HepG2 (cell line): ENCODE data around the gene EMC9. TPM values are rescaled to one million over a fixed set of nuclear protein-coding genes. Genes with fewer than 3 reads are reported as not detected.
A peak's percentile ranks its signal among the peaks of the same experiment; 100 is the strongest.

Source experiments
- ESRRA ChIP-seq: sonication (generic); formaldehyde crosslinking; IDR thresholded peaks from 2 replicates; pipeline ENCODE4 v1.5.1; 2020; ENCODE audit warnings: mild to moderate bottlenecking, low read depth, missing genetic modification reagents
- HES4 ChIP-seq: sonication (generic); formaldehyde crosslinking; IDR thresholded peaks from 2 replicates; pipeline ENCODE4 v1.9.0; 2021; ENCODE audit warnings: mild to moderate bottlenecking, missing genetic modification reagents, borderline replicate concordance
- IRF9 ChIP-seq: sonication (generic); formaldehyde crosslinking; IDR thresholded peaks from 2 replicates; pipeline ENCODE4 v1.8.0; 2022; ENCODE audit warnings: missing genetic modification reagents, mild to moderate bottlenecking, borderline replicate concordance
- IRX3 ChIP-seq: sonication (generic); formaldehyde crosslinking; IDR thresholded peaks from 2 replicates; pipeline ENCODE4 v1.8.1; 2023; ENCODE audit warnings: mild to moderate bottlenecking, low read depth, missing genetic modification reagents, borderline replicate concordance
- KDM3A ChIP-seq: IDR thresholded peaks from 2 replicates; pipeline ENCODE4 v1.6.1; 2018; ENCODE audit warnings: low read depth, missing compliant biosample characterization
- NCOA5 ChIP-seq: sonication (generic); formaldehyde crosslinking; IDR thresholded peaks from 2 replicates; pipeline ENCODE4 v1.4.0; 2020; ENCODE audit warnings: missing genetic modification reagents
- PHF21A ChIP-seq: sonication (generic); formaldehyde crosslinking; IDR thresholded peaks from 2 replicates; pipeline ENCODE4 v1.5.0; 2020; ENCODE audit warnings: mild to moderate bottlenecking, missing genetic modification reagents
- RELA ChIP-seq: sonication (generic); formaldehyde crosslinking; IDR thresholded peaks from 2 replicates; pipeline ENCODE4 v1.4.0; 2020; ENCODE audit warnings: missing genetic modification reagents
- SNAPC2 ChIP-seq: sonication (generic); formaldehyde crosslinking; IDR thresholded peaks from 2 replicates; pipeline ENCODE4 v1.8.1; 2022; ENCODE audit warnings: mild to moderate bottlenecking, missing genetic modification reagents
- SYNCRIP ChIP-seq: fragments of 200-400 bp; formaldehyde crosslinking; IDR thresholded peaks from 2 replicates; pipeline ENCODE4 v1.6.1; 2018; ENCODE audit warnings: mild to moderate bottlenecking, low read depth, low read length; ENCODE audit not compliant: insufficient read depth
- ZC3H4 ChIP-seq: sonication (generic); formaldehyde crosslinking; IDR thresholded peaks from 2 replicates; pipeline ENCODE4 v1.4.0; 2020; ENCODE audit warnings: missing genetic modification reagents, borderline replicate concordance
- ZNF33A ChIP-seq: sonication (generic); formaldehyde crosslinking; IDR thresholded peaks from 2 replicates; pipeline ENCODE4 v1.5.1; 2020; ENCODE audit warnings: missing genetic modification reagents, mild to moderate bottlenecking, moderate library complexity, borderline replicate concordance
- ZNF44 ChIP-seq: sonication (generic); formaldehyde crosslinking; IDR thresholded peaks from 2 replicates; pipeline ENCODE4 v1.5.1; 2020; ENCODE audit warnings: mild to moderate bottlenecking, missing genetic modification reagents
- ZNF557 ChIP-seq: sonication (generic); formaldehyde crosslinking; IDR thresholded peaks from 2 replicates; pipeline ENCODE4 v1.4.0; 2020; ENCODE audit warnings: missing genetic modification reagents
- ZNF605 ChIP-seq: sonication (generic); formaldehyde crosslinking; IDR thresholded peaks from 2 replicates; pipeline ENCODE4 v1.8.0; 2022; ENCODE audit warnings: mild to moderate bottlenecking, missing genetic modification reagents
- ZNF609 ChIP-seq: sonication (generic); formaldehyde crosslinking; IDR thresholded peaks from 2 replicates; pipeline ENCODE4 v1.4.0; 2020; ENCODE audit warnings: mild to moderate bottlenecking, missing genetic modification reagents, borderline replicate concordance
- ZNF703 ChIP-seq: sonication (generic); formaldehyde crosslinking; IDR thresholded peaks from 2 replicates; pipeline ENCODE4 v1.5.1; 2020; ENCODE audit warnings: missing genetic modification reagents, mild to moderate bottlenecking, moderate library complexity, borderline replicate concordance
- ZNF710 ChIP-seq: sonication (generic); formaldehyde crosslinking; IDR thresholded peaks from 2 replicates; pipeline ENCODE4 v1.5.0; 2020; ENCODE audit warnings: mild to moderate bottlenecking, missing genetic modification reagents, borderline replicate concordance
- ZNF790 ChIP-seq: sonication (generic); formaldehyde crosslinking; IDR thresholded peaks from 2 replicates; pipeline ENCODE4 v1.8.0; 2022; ENCODE audit warnings: missing genetic modification reagents, mild to moderate bottlenecking, borderline replicate concordance
- ZSCAN21 ChIP-seq: sonication (generic); formaldehyde crosslinking; IDR thresholded peaks from 2 replicates; pipeline ENCODE4 v1.8.0; 2022; ENCODE audit warnings: mild to moderate bottlenecking, missing genetic modification reagents, moderate library complexity, borderline replicate concordance
- polyA plus RNA-seq, 8 experiments: library from polyadenylated mRNA; depleted of rRNA in 3 of 8; stranded (reverse) in 7 of 8; unstranded in 1 of 8; fragments of >200 nt; fragmentation: Illumina TruSeq in 4 of 8; extraction: Trizol in 4 of 8; gene quantifications; 2 replicates each; pipeline versions ENCODE4 v1.2.1 to v1.2.3, GENCODE V29; 2011 to 2016; ENCODE audit warnings: low read depth in 4 of 8, missing spikeins in 1 of 8, mixed read lengths in 1 of 8; ENCODE audit not compliant: insufficient read depth in 1 of 8
- total RNA-seq, 5 experiments: library from RNA; depleted of rRNA; stranded (reverse); fragments of >200 nt; fragmentation: Illumina TruSeq; extraction: Trizol; gene quantifications; 2 replicates each; pipeline ENCODE4 v1.2.3, GENCODE V29; 2016; ENCODE audit warnings: low read depth in 1 of 5
- TF ChIP-seq, protein P1 (sequence below): sonication (generic); formaldehyde crosslinking; IDR thresholded peaks from 2 replicates; pipeline ENCODE4 v1.8.0; 2022; ENCODE audit warnings: mild to moderate bottlenecking, missing genetic modification reagents, borderline replicate concordance

Gene EMC9
- total and polyA plus RNA-seq, 2 of the 13 experiments (the other 11 are each of a cell fraction or from before 2014, with no cell fraction given): 60.5 to 78.7 TPM

GRCh38 chr14:24108336-24108874 lies 33.0 kb downstream of the EMC9 start (continued):
- TF ChIP-seq, protein P1, sequence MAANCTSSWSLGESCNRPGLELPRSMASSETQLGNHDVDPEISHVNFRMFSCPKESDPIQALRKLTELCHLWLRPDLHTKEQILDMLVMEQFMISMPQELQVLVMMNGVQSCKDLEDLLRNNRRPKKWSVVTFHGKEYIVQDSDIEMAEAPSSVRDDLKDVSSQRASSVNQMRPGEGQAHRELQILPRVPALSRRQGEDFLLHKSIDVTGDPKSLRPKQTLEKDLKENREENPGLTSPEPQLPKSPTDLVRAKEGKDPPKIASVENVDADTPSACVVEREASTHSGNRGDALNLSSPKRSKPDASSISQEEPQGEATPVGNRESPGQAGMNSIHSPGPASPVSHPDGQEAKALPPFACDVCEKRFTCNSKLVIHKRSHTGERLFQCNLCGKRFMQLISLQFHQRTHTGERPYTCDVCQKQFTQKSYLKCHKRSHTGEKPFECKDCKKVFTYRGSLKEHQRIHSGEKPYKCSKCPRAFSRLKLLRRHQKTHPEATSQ (CRISPR knock-in tag): peak; percentile 55; the same call in 1 of the 2 replicates
- no peak for TF ChIP-seq ZNF609 (CRISPR knock-in tag)
- TF ChIP-seq ZSCAN21: no peak
- TF ChIP-seq HES4 (CRISPR knock-in tag): no peak
- no peak for TF ChIP-seq ESRRA (CRISPR knock-in tag)
- no peak for TF ChIP-seq PHF21A (CRISPR knock-in tag)
- no peak for TF ChIP-seq RELA (CRISPR knock-in tag)
- TF ChIP-seq NCOA5 (CRISPR knock-in tag): no peak
- peak; percentile 56; the same call in 1 of the 2 replicates for TF ChIP-seq ZC3H4
- TF ChIP-seq SNAPC2: peak; percentile 19; the same call in 1 of the 2 replicates
- no peak for TF ChIP-seq IRF9 (CRISPR knock-in tag)
- TF ChIP-seq ZNF33A (CRISPR knock-in tag): no peak
- TF ChIP-seq ZNF790 (CRISPR knock-in tag): 0 out of 2 replicates have a peak, but pooled peaks have one; percentile 4
- TF ChIP-seq ZNF605 (CRISPR knock-in tag): no peak
- no peak for TF ChIP-seq ZNF703 (CRISPR knock-in tag)
- TF ChIP-seq SYNCRIP: no peak
- no peak for TF ChIP-seq KDM3A (CRISPR knock-in tag)
- no peak for TF ChIP-seq ZNF44 (CRISPR knock-in tag)
- TF ChIP-seq IRX3 (CRISPR knock-in tag): 0 out of 2 replicates have a peak, but pooled peaks have one; percentile 45
- TF ChIP-seq ZNF710 (CRISPR knock-in tag): no peak
- no peak for TF ChIP-seq ZNF557 (CRISPR knock-in tag)
